Kasumi-1 (cell line): ENCODE data around the gene PROX2.

Experiments
- DNase-seq, 2 experiments: peaks; one replicate each; lab custom pipeline; 2025; lab: John Stamatoyannopoulos, UW

PROX2 gene

DNA sequence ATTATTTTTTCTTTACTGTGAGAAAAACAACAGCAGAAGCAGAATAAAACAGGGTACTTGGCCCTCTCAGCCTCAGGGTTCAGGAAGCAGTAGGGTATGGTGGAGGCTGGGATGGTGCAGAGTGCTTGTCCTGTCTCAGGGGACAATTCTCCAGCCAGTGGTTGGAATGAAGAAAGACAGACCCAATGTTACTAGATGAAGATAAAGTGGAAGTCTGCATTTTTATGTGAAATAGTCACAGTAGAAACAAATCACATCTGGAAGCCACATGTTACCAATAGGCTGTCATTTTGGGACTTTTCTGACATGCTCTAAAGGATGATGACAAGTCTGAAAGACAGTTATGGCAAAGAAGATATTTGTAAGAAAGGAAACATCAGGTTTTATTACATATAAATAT, 32.3 kb downstream of the PROX2 start:
- DNase-seq: no peak

DNA sequence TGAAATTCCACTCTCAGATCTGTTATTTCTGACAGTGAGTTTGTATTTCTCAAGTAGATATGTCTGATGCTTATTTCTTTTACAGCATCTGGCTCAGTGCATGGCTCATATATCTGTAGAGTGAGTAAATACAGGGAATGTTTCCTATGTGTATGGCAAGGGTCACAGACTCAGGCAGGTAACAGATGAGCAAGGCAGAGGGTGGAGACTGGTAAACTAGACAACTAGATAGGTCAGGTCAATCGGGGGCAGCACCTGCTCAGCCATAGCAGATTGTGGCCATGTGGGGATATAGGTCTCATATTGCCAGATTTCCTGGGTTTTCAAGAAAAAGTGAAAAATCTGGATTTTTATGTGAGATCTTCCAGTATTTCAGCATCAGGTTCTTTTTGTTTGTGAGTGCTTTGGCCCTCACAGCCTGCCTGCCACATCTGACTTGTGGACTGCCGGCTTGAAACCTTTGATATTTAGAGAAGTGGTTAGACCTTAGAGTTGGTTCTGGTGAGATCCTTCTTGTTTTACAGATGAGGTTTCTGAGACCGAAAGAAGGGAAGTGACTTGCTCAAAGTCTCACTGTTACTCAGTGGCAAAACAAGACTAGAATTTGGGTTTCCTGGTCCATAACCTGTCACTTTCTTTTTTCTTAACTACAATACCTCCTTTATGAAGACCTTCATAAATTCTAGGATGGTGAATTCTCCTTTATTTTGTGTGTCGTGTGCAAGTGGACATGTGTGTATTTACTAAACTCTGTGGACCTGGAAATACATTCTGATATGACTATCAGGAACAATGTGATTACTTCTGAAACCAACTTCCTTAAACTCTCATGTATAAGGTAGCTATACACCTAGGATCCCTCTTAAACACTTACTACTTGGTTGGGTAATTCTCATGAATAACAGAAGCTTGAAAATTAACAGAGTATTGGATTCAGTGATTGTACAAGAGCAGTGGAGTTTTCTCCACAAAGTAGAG, 34.4 kb downstream of the PROX2 start:
- DNase-seq: peak; percentile 58 to 73

DNA sequence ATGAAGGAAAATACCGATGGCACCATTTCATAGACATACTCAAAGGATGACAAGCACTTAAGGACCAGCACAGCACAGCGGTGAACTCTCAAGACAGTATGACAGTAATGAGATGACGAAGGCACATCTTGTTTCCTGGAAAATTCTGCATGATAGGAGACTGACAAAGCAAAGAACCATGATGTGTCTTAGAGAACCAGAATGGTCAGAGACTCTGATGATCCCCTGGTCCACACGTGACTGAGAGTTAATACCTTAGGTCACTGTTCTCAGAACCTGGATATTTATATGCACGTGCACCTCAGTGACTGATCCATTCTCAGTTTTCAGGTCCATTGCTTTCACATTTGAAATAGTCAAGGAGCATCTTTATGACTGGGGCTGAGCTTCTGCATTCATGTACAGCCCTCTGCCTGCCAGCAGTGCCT, 35.3 kb downstream of the PROX2 start:
- DNase-seq: no peak

DNA sequence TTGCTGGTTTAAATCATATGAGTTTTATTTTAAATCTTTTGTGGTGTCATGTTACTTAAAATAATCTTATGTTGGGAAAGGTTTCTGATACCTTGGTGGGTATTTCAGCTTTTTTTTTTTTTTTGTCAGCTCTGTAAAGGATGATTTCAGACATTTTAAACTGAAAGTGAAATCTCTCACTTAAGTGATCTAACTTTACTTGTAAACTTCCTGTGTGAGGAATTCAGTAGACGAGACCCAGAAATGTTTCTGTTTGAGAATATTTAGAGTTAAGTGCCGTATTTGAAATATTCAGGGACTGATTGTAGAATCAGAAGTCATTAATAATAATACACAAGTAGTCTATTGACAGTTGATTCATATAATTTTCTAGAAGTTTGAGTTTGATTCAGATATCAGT, 37.8 kb downstream of the PROX2 start:
- no peak for DNase-seq

DNA sequence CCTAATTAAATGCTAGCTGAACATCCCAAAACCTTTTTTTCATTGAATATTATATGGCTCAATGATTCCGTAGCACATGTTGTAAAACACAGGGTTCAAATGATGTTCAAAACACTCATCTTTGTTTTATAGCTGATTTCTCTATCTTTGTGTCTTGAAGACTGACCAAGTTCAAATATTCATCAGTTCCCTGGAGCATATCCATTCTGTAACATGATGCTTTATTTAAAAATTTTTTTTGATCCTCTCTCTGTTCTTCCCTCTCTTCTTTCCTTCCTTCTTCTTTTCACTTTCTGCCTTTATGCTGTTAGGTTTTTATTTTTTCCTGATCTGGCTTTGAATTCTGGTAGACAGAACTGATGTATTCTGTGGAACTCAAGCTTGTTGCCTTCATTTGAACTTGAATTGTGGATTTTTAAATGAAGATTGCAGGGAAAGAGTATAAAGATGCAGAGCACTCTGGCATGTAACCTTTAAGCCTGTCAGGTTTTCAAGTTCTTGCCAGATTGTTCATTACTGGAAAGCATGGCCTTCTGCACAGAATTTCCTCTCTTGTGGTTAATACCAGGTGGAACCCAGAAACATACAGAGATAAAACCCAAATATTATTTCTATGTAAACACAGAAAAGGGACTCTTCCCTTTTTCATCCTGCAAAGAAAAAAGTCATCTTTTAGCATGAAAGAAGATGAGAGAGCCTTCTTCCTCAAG, 39.5 kb downstream of the PROX2 start:
- no peak for DNase-seq

DNA sequence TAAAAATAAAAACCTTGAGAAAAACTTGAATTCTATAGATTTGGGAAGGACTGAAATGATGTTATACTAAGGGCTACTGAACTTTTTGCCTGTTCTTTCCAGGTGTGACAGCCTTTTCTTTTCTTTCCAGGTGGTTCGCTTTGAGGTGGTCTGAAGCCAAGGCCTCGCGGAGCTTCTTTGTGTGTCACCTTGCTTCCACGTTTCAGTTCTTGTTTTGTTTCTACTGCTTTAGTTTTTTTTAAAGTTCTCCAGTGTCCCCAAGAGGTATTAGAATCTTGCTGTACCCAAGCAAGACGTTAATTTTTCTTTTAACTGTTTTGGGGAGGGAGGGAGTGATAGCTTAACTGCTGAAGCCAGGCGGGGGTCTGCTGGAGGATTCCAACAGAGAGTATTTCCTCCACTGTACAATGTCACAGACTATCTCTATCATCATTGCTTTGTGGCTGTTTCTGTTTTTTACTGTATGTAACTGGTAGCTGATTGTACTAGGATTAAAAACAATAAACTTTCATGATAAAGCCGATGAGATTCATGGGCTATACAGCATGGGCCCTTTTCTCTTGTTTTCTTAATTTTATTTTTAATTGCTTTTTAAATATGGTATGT, 40.2 kb downstream of the PROX2 start:
- DNase-seq: no peak

DNA sequence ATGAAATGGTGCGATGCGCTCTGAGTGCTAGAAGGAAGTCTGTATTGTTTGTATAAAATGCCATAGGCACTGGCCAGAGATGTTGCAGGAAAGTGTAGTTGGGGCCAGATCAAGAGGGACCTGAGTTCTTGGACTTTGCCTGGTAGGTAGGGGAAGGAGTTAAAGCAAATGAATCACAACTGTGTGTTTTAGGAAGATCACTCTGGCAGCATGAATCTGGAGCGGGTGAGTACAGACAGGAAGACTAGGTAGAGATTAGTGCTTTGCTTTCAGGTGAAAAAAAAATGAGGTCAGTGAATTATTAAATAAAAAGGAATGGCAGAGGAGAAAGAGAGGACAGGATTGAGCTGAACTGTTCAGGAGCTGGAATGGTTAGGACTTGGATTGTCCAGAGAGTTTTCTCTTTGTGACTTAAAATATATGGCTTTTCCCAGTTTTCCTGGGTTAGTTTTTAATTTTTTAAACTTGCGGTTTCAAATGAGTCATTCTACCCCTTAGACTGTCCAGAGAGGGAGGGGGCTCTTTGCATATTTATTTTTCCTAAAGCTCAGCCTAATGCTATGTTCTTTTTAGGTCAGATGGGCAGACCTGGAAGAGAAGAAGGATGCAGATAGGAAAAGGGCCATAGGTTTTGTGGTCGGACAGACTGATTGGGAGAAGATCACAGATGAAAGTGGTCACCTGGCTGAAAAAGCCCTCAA, 41.1 kb downstream of the PROX2 start:
- no peak for DNase-seq

DNA sequence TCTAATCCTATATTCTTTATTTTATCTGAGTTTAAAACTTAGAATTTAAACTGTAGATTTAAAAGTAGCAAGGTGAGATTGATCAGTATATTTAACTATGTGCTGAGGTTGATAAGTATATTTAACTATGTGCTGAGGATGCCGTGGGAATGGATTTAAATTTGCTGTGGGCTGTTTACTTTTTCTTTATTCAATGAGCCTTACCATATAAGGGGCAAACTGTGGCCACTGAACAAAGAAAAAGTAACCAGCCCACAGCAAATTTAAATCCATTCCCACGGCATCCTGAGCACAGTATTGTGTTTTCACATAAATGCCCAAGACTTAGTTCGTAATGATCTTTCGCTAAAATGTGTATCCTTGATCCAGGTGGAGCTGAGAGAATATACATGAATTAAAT, 43.1 kb downstream of the PROX2 start:
- no peak for DNase-seq

DNA sequence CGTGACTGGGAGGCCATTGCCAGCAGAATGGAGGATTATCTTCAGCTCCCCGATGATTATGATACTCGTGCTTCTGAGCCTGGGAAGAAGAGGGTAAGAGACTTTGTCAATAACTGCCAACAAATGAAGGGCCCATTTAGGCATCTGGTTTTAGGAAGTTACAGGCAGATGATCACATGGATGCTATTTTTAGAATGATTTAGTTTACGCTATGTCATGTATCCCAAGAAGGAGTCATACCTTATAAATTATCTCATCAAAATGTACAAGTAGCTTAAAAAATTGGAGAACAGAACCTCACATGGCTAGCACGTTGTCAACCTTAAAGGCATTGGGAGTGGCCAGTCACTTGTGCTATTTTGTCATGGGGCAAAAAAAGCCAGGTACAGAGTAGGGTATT, 46.7 kb downstream of the PROX2 start:
- no peak for DNase-seq

DNA sequence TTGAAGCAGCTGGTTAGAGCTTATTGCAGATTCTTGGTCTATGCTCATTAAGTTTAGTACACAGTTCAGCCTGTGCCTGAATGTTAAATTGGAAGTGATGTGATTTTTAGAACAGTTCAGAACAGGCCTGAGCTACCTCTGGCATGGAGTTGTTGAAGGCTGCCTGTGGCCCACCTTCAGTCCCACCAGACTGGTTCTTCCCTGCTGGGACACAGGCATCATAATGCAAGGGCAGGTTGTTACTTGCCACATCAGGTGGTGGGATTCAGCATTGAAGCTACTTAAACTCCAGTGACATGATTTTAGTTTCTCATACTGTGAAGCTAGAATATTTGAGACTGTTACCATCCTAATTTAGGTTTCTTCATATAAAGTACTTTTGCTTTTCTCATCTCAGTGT, 49.4 kb downstream of the PROX2 start:
- no peak for DNase-seq
